ENCODE data around the gene OOSP1.
"Not testable (repeated sequence)": the region's sequence is repeated elsewhere in the genome, so short reads cannot be mapped to it uniquely, and the experiment has no call there.

Gene OOSP1

GRCh38 chr11:59960502-59961381 lies 22.5 kb downstream of the OOSP1 start:
- no peak for DNase-seq (ENCODE audit: low read depth in 2 of 2)

DNA sequence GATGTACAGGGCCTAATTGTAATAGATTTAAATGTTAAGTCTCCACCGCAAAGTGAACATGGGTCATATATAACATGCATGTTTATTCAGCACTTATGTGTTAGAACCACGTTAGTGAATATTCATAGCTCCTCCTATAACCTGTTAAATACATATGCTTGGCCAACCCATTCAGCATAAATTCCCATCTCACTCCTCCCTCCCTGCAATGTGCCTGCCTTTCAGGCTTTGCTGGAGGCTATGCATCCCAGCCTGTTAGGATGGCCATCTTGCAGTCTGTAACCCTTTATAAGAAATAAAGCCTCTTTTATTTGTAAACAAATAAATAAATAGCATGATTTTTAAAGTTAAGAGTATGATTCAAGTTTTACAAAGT lies 23.9 kb downstream of the OOSP1 start:
- DNase-seq (ENCODE audit: low read depth in 2 of 2): no peak

- no peak for DNase-seq (ENCODE audit: low read depth in 2 of 2)
Measured at GRCh38 chr11:59963733-59964132, 25.5 kb downstream of the OOSP1 start, which contains the start of gene OOSP4A. OOSP4A (plus strand) TSS chr11:59964033; CDS start chr11:59964033, 0 bp downstream.

- no peak for DNase-seq (ENCODE audit: low read depth in 2 of 2)
Measured at GRCh38 chr11:59965424-59965823, 27.2 kb downstream of the OOSP1 start.

- DNase-seq (ENCODE audit: low read depth in 2 of 2): no peak
Measured at GRCh38 chr11:59966201-59966600, 28.0 kb downstream of the OOSP1 start.

GRCh38 chr11:59967677-59968394 lies 29.6 kb downstream of the OOSP1 start:
- DNase-seq (ENCODE audit: low read depth in 2 of 2): no peak

DNA sequence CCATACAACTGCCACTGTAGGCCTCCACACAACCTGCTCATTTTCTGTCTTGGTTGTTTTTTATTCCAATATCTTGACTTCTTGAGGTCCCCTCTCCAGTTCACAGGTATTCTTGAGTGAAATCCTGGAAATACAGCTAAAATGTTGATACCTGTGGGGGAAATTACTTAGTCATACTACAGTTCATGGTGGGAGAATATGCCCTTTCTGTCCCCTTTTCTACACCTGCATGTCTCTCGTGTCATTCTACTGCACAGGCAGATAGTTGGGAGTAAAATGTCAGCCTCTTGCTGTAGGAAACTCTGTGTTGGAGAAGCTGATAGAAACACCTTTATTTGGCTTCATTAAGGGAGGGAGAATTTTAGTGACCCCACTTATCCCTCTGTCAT lies 30.2 kb downstream of the OOSP1 start:
- DNase-seq (ENCODE audit: low read depth in 2 of 2): no peak

- DNase-seq (ENCODE audit: low read depth in 2 of 2): no peak
Measured at GRCh38 chr11:59973097-59973496, 34.9 kb downstream of the OOSP1 start.

DNA sequence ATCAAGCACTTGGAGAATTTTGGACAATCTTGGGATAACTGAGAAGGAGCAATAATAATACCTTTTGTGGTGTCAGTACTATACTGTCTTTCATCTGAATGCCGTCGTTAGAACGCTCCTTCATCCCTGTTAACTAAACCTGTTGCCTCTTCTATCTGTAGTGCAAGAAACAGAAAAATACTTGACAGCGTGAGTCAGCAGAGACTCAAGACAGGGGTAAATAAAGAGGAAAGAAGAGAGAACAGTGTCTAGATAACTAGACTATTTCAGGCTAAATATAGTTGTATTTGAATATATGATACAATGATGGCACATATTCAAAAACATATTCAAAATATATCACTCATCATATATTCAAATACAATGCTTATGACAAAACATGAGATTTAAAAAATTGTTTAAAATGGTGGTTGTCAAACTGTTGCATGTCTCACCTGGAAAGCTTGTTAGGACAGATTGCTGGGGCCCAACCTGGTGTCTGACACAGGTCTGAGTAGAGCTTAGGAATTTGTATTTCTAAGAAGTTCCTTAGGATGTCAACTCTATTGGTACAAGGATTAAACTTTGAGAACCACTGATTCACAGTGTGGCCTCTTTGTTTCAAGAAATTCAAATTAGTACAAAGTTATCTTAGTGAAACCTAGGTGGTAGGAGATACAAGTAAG lies 43.0 kb downstream of the OOSP1 start:
- no peak for DNase-seq (ENCODE audit: low read depth in 2 of 2)

DNA sequence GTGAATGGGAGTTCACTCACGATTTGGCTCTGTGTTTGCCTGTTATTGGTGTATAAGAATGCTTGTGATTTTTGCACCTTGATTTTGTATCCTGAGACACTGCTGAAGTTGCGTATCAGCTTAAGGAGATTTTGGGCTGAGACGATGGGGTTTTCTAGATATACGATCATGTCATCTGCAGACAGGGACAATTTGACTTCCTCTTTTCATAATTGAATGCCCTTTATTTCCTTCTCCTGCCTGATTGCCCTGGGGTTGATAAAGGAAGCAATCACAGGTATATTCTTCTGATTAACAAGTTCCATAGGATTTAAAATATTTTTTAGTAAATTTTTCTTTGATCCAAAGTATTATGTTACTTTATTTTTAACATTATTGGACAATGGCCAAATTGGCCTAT lies 43.8 kb downstream of the OOSP1 start:
- not testable (repeated sequence) for DNase-seq (ENCODE audit: low read depth in 2 of 2)

GRCh38 chr11:59983212-59983611 lies 45.0 kb downstream of the OOSP1 start:
- no peak for DNase-seq (ENCODE audit: low read depth in 2 of 2)

DNA sequence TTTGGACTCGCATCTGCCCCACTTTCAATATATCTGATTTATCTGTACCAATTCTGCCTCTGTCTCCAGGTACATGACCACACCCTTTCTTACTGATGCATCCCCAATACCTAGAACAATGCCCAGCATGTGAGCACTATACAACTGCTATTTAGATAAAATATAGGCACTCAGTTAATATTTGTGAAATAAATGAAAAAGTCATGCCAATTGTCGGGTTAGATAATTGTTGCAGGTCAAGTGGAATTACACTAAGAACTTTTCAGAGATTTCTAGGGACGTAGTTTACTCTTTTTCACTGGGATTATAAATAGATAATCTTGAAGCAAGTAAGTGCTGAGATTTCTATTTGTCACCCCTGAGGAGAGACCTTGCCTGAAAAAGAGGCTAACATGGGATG lies 46.1 kb downstream of the OOSP1 start:
- no peak for DNase-seq (ENCODE audit: low read depth in 2 of 2)

GRCh38 chr11:59990421-59990820 lies 52.2 kb downstream of the OOSP1 start:
- DNase-seq (ENCODE audit: low read depth in 2 of 2): no peak

DNA sequence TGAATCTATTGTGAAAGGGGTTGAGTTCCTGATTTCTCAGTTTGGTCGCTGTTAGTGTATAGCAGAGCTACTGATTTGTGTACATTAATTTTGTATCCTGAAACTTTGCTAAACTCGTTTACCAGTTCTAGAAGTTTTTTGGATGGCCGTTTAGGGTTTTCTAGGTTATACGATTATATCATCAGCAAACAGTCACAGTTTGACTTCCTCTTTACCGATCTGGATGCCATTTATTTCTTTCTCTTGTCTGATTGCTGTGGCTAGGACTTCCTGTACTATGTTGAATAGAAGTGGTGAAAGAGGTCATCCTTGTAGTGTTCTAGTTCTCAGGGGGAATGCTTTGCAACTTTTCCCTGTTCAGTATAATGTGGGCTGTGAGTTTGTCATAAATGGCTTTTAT lies 54.2 kb downstream of the OOSP1 start:
- no peak for DNase-seq (ENCODE audit: low read depth in 2 of 2)

DNA sequence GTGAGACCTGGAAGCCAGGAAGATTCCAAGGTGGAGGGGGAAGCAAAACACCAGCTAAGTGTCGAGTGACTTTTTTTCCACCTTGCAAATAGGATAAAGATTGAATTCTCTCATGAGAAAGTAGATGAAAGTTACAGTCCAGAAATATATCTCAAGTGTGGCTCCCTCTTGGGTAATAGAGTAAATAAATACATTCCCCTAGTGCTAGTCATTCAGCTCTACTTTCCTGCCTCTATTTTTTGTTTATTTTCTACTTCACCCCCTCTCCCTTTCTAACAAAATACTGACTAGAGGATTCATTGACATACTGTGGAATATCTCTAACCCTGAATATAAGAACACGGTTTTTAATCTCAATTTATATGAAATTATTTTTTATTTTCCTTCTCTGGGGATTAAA lies 59.6 kb downstream of the OOSP1 start:
- no peak for DNase-seq (ENCODE audit: low read depth in 2 of 2)

- DNase-seq (ENCODE audit: low read depth in 2 of 2): no peak
Measured at GRCh38 chr11:59999691-60000090, 61.5 kb downstream of the OOSP1 start.

DNA sequence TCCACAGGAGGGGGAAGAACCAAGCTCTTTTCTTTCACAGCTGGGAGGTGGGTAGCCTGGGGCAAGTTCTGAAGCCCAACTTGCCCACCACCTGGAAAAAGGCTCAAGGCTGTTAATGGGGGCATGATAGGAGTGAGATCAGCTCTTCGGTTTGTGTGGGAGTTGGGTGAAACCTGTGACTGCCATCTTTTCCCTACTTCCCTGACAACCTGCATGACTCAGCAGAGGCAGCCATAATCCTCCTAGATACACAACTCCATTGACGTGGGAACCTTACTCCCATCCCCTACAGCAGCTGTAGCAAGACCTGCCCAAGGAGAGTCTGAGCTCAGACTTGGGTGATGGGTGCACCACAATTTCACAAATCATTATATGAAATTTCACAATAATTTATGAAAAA lies 65.5 kb downstream of the OOSP1 start:
- DNase-seq (ENCODE audit: low read depth in 2 of 2): no peak

DNA sequence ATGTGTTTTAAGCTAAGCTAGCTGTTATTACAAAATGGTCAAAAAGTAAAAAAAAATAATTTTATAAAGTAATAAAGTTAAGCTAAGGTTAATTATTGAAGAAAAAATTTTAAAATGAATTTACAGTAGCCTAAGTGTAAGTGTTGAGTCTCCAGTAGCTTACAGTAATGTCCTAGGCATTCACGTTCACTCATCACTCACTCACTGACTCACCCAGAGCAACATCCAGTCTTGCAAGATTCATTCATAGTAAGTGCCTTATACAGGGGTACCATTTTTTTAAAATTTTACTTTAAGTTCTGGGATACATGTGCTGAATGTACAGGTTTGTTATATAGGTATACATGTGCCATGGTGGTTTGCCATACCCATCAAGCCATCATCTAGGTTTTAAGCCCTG lies 67.1 kb downstream of the OOSP1 start:
- DNase-seq (ENCODE audit: low read depth in 2 of 2): no peak

Data from stimulated activated CD8-positive, alpha-beta memory T cell treated with anti-CD3 and anti-CD28 coated beads, Interleukin-7, amount 100 ng/mL, for 1 hour (primary cell).